CD8-positive, alpha-beta memory T cell (primary cell): Measurements from ENCODE around the gene PRKCB. TPM values are rescaled to one million over a fixed set of nuclear protein-coding genes. Genes with fewer than 3 reads are reported as not detected.

Experiments
- CTCF ChIA-PET: fragments of 350-600 bp; sonication (Branson Sonifier 250); formaldehyde crosslinking; loops from one replicate; lab custom pipeline; 2021; ENCODE audit warnings: antibody characterized with exemption; lab: Charles Lee
- POLR2A ChIA-PET: fragments of 350-600 bp; sonication (Branson Sonifier 250); formaldehyde crosslinking; loops from one replicate; lab custom pipeline; 2021; ENCODE audit warnings: antibody characterized with exemption; lab: Charles Lee
- DNase-seq, 5 donors: peaks; one replicate each; pipeline versions ENCODE4 v3.0.0 to v3.0.0-alpha.2; 2020 to 2022; ENCODE audit warnings: mixed read lengths in 1 of 5
- H3K27ac ChIP-seq: one replicate; pipeline ENCODE4 v1.7.0; 2013; ENCODE audit warnings: low read depth, mild to moderate bottlenecking, low read length, moderate library complexity
- H3K27me3 ChIP-seq: 2 replicates; pipeline ENCODE4 v1.7.0; 2013; ENCODE audit warnings: low read length, mild to moderate bottlenecking; ENCODE audit not compliant: insufficient read depth, poor library complexity, severe bottlenecking
- H3K36me3 ChIP-seq: 2 replicates; pipeline ENCODE4 v1.7.0; 2013; ENCODE audit warnings: mild to moderate bottlenecking, low read length, moderate library complexity; ENCODE audit not compliant: insufficient read depth
- H3K4me1 ChIP-seq: 2 replicates; pipeline ENCODE4 v1.7.0; 2013; ENCODE audit warnings: mild to moderate bottlenecking, low read length, moderate library complexity; ENCODE audit not compliant: insufficient read depth
- H3K4me3 ChIP-seq: 2 replicates; pipeline ENCODE4 v1.7.0; 2013; ENCODE audit warnings: mild to moderate bottlenecking, low read length
- H3K9me3 ChIP-seq: 2 replicates; pipeline ENCODE4 v1.7.0; 2013; ENCODE audit warnings: mild to moderate bottlenecking, low read length
- H3K27ac Mint-ChIP-seq, 8 donors: one replicate each; pipeline ENCODE4 v1.8.0; 2020 to 2021; ENCODE audit warnings: mixed read lengths in 8 of 8, mild to moderate bottlenecking in 6 of 8, inconsistent platforms in 3 of 8, moderate library complexity in 3 of 8
- H3K27me3 Mint-ChIP-seq, 2 donors: one replicate each; pipeline ENCODE4 v1.8.0; 2020 to 2021; ENCODE audit warnings: mixed read lengths in 2 of 2, mild to moderate bottlenecking in 1 of 2, moderate library complexity in 1 of 2
- H3K36me3 Mint-ChIP-seq, 3 donors: one replicate each; pipeline ENCODE4 v1.8.0; 2020 to 2021; ENCODE audit warnings: mixed read lengths in 3 of 3, inconsistent platforms in 1 of 3, mild to moderate bottlenecking in 1 of 3
- H3K4me1 Mint-ChIP-seq, 3 donors: one replicate each; pipeline ENCODE4 v1.8.0; 2020 to 2021; ENCODE audit warnings: mixed read lengths in 3 of 3, inconsistent platforms in 1 of 3, mild to moderate bottlenecking in 1 of 3
- H3K4me3 Mint-ChIP-seq, 7 donors: one replicate each; pipeline ENCODE4 v1.8.0; 2020 to 2021; ENCODE audit warnings: mixed read lengths in 7 of 7, mild to moderate bottlenecking in 6 of 7, moderate library complexity in 4 of 7, inconsistent platforms in 2 of 7
- H3K9me3 Mint-ChIP-seq, 5 donors: one replicate each; pipeline ENCODE4 v1.8.0; 2020 to 2022; ENCODE audit warnings: mixed read lengths in 5 of 5, mild to moderate bottlenecking in 3 of 5, moderate library complexity in 2 of 5, inconsistent platforms in 1 of 5
- polyA plus RNA-seq: library from polyadenylated mRNA; unstranded; fragments of 300-500 nt; fragmentation: Illumina TruSeq; gene quantifications from one replicate; pipeline ENCODE4 v1.2.3, GENCODE V29; 2021
- total RNA-seq, 2 experiments: library from RNA; stranded (reverse); gene quantifications; one replicate each; pipeline ENCODE4 v1.2.3, GENCODE V29; 2021

The PRKCB gene
- total and polyA plus RNA-seq, 3 experiments from 2014 or later, result 96.5 to 136 (median 98.2) TPM

DNA sequence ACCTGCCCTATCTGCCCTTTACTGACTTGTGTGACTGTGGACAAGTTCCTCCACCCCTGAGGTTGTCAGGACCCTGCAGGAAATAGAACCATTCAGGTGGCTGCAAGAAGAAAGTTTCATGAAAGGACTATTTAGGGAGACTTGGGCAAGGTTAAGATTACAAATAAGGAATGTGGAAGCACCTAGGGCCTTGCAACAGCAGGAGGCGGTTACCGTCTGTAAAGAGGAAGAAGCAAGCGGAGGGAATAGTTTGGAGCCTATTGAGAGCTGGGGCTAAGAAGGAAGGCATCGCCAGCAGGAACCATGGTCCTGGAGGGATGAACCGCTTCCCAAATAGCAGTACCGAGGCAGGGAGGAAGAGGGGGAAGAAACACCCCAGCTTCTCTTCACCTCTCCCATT lies 132.4 kb downstream of the PRKCB start:
- H3K4me1 Mint-ChIP-seq, result peaks cover 40 to 78% (median 74%) of the 10 kb centered on the region in 3 donors
- H3K27me3 Mint-ChIP-seq, result peaks cover 0 to 2% of the 10 kb centered on the region in 2 donors
- H3K4me3 Mint-ChIP-seq, result peak overlapping the region in 1 of 7 donors; percentile 37
- ChIA-PET CTCF (interaction anchor here (1.0 to 1.3 kb wide), 2 partner anchors 13 to 42 kb away, joined by 3 read pairs; no protein-coding TSS in a partner anchor), POLR2A (no interaction called here)
- H3K27ac Mint-ChIP-seq, result peak overlapping the region in 1 of 8 donors; percentile 31
- Histone ChIP-seq H3K36me3 (no peaks in the 10 kb centered on the region), H3K27me3 (no peaks in the 10 kb centered on the region), H3K4me1 (peaks cover 16% of the 10 kb centered on the region), H3K4me3 (no peak overlapping the region), H3K27ac (no peak overlapping the region), H3K9me3 (no peaks in the 10 kb centered on the region)
- DNase-seq, result no peak
- H3K9me3 Mint-ChIP-seq, result no peaks in the 10 kb centered on the region
- peaks cover 11 to 41% (median 21%) of the 10 kb centered on the region in 3 donors for H3K36me3 Mint-ChIP-seq

DNA sequence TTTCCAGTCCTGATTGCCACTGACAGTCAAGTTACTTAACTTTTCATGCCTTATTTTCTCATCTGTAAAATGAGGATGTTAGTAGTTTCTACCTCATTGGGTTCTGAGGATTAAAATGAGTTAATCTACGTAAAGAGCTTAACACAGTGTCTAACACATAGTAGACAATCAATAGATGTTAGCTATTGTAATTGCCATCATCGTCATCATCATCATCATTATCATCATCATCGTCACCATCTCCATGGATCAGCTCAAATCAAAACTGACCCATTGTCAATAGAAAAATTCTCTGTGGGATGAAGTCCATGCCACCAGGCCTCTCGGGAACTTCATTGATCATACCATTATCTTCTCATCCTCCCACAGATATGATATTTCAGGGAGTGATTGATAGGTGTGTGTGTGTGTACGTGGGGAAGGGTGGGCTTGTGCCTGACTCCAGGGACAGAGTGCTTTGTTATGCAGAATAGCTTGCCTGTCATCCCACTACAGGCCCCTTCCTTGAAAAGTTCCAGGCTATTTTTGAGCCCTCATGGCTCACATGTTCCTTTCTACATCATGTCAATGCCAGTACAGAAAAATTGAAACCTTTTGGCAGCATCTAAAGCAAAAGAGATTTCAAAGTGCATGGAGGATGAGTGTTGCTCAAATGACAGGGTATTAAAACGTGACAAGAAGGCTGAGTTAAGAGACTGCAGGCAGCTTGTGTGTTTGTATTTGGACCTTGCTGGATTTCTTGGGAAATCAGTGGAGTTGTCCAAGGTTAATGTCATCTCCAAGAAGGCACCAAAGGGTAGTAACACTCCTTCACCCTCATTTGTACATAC lies 133.9 kb downstream of the PRKCB start:
- Mint-ChIP-seq H3K9me3 (no peaks in the 10 kb centered on the region), H3K4me3 (no peak overlapping the region), H3K27me3 (peaks cover 0 to 4% of the 10 kb centered on the region in 2 donors), H3K36me3 (peaks cover 11 to 42% (median 15%) of the 10 kb centered on the region in 3 donors), H3K27ac (no peak overlapping the region), H3K4me1 (peaks cover 50 to 86% (median 77%) of the 10 kb centered on the region in 3 donors)
- no peak overlapping the region for H3K27ac ChIP-seq
- H3K27me3 ChIP-seq, result no peaks in the 10 kb centered on the region
- no peaks in the 10 kb centered on the region for H3K9me3 ChIP-seq
- H3K4me1 ChIP-seq, result peaks cover 17% of the 10 kb centered on the region
- H3K36me3 ChIP-seq, result no peaks in the 10 kb centered on the region
- DNase-seq, result no peak
- CTCF ChIA-PET, result no interaction called here
- no peak overlapping the region for H3K4me3 ChIP-seq
- POLR2A ChIA-PET, result no interaction called here

DNA sequence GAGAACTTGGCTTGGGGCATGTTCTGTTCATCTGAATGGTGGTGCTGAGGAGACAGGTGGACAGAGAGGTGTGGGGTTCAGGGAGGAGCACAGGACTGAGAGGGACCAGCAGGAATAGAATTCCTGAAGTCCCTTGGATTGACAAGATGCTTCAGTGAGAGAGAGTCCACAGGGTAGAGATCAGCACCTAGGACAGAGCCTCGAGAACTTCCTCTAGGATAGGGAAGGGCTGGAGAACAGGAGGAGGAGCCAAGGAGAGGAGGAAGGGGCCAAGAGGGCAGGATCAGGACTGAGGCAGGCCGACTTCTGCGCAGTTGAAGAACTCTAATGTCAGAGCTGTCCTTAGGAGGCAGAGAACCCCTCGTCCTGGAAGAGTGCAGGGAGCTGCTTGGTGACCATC lies 138.4 kb downstream of the PRKCB start:
- H3K4me3 Mint-ChIP-seq, result peak overlapping the region in 1 of 7 donors; percentile 6

DNA sequence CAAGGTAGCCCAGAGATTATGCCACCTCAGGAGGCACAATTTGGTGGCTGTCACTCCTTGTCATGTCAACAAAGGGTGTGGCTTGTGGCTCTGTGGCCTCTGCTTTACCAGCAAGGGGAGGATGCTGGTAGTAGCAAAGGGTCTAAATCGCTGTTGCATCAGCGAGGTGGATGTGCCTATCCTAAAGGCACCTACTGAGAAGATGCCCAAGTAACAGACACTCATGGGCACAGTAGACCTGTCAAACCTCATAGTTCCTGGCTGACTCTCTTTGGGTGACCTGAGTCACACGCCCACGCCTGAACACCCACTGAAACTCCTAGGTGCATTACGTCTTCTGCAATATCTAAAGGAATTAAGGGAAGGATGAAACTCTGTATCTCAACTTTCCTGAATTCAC lies 139.5 kb downstream of the PRKCB start:
- no peak for DNase-seq
- Histone ChIP-seq H3K9me3 (no peaks in the 10 kb centered on the region), H3K27me3 (no peaks in the 10 kb centered on the region), H3K36me3 (no peaks in the 10 kb centered on the region), H3K27ac (no peak overlapping the region), H3K4me3 (no peak overlapping the region), H3K4me1 (peaks cover 12% of the 10 kb centered on the region)
- Mint-ChIP-seq H3K36me3 (peaks cover 0 to 17% (median 4%) of the 10 kb centered on the region in 3 donors), H3K27ac (no peak overlapping the region), H3K4me1 (peaks cover 63 to 88% (median 67%) of the 10 kb centered on the region in 3 donors), H3K27me3 (peaks cover 0 to 2% of the 10 kb centered on the region in 2 donors), H3K9me3 (no peaks in the 10 kb centered on the region), H3K4me3 (peak overlapping the region in 1 of 7 donors; percentile 25)
- POLR2A ChIA-PET, result interaction anchor here (0.6 kb wide), 1 partner anchor 28 kb away, joined by 8 read pairs; no protein-coding TSS in a partner anchor
- CTCF ChIA-PET, result no interaction called here

More for the DNA sequence above, 138.4 kb downstream of the PRKCB start:
- Mint-ChIP-seq H3K4me1 (peaks cover 65 to 88% (median 69%) of the 10 kb centered on the region in 3 donors), H3K27me3 (peaks cover 0 to 2% of the 10 kb centered on the region in 2 donors), H3K9me3 (no peaks in the 10 kb centered on the region), H3K27ac (peak overlapping the region in 4 of 8 donors; percentile 43 to 73 (median 67)), H3K36me3 (peaks cover 0 to 22% (median 8%) of the 10 kb centered on the region in 3 donors)
- no peaks in the 10 kb centered on the region for H3K9me3 ChIP-seq
- H3K36me3 ChIP-seq, result no peaks in the 10 kb centered on the region
- H3K4me3 ChIP-seq, result no peak overlapping the region
- CTCF ChIA-PET, result no interaction called here
- POLR2A ChIA-PET, result no interaction called here
- H3K27ac ChIP-seq, result no peak overlapping the region
- no peaks in the 10 kb centered on the region for H3K27me3 ChIP-seq
- H3K4me1 ChIP-seq, result peaks cover 12% of the 10 kb centered on the region
- no peak for DNase-seq

DNA sequence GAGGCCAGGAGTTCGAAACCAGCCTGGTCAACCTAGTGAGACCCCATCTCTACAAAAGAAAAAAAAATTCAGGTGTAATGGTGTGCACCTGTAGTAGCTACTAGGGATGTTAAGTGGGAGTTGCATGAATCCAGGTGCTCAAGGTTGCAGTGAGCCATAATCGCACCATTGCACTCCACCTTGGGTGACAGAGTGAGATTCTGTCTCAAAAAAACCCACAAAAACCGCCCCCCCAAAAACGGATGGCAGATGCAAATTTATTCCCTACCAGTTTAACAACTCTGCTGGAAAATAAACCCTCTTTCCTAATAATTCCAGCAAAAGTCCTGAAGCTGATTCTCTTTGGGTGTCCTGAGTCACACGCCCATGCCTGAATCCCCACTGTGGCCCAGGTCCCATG lies 140.3 kb downstream of the PRKCB start:
- H3K27ac ChIP-seq, result no peak overlapping the region
- Mint-ChIP-seq H3K36me3 (peaks cover 0 to 13% (median 2%) of the 10 kb centered on the region in 3 donors), H3K4me3 (peak overlapping the region in 1 of 7 donors; percentile 15), H3K27me3 (peaks cover 0 to 2% of the 10 kb centered on the region in 2 donors), H3K4me1 (peaks cover 65 to 87% (median 75%) of the 10 kb centered on the region in 3 donors), H3K27ac (peak overlapping the region in 1 of 8 donors; percentile 29), H3K9me3 (no peaks in the 10 kb centered on the region)
- peaks cover 12% of the 10 kb centered on the region for H3K4me1 ChIP-seq
- no peaks in the 10 kb centered on the region for H3K9me3 ChIP-seq
- H3K4me3 ChIP-seq, result no peak overlapping the region
- no peaks in the 10 kb centered on the region for H3K36me3 ChIP-seq
- DNase-seq, result no peak
- ChIA-PET POLR2A (no interaction called here), CTCF (no interaction called here)
- H3K27me3 ChIP-seq, result no peaks in the 10 kb centered on the region

DNA sequence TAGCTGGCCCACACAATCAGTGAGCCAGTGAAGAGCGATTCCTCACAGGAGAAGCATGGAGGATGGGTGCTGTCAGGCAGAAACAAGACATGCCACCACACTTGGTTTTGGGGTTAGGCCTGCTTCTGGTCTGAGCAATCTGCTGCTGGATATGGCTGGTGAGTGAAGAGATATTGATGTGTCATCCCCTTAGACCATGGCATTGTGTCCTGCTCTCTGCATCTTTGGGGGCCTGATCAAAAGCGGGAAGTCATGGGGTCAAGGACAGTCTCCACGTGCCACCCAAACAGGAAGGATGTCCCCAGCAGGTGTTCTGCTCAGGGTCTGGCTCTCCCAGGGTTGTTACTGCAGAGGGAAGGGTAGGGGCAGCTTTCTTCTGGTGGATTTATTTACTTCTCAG lies 140.7 kb downstream of the PRKCB start:
- no peak for DNase-seq
- H3K27me3 Mint-ChIP-seq, result peaks cover 0 to 2% of the 10 kb centered on the region in 2 donors
- H3K4me3 Mint-ChIP-seq, result peak overlapping the region in 2 of 7 donors; percentile 15 to 39
- Histone ChIP-seq H3K36me3 (no peaks in the 10 kb centered on the region), H3K27me3 (no peaks in the 10 kb centered on the region), H3K4me1 (peaks cover 12% of the 10 kb centered on the region), H3K27ac (no peak overlapping the region), H3K9me3 (no peaks in the 10 kb centered on the region), H3K4me3 (no peak overlapping the region)
- peak overlapping the region in 6 of 8 donors; percentile 29 to 83 (median 42) for H3K27ac Mint-ChIP-seq
- H3K9me3 Mint-ChIP-seq, result no peaks in the 10 kb centered on the region
- POLR2A ChIA-PET, result no interaction called here
- CTCF ChIA-PET, result interaction anchor here (3.1 kb wide), 1 partner anchor 34 kb away, joined by 13 read pairs; no protein-coding TSS in a partner anchor
- H3K4me1 Mint-ChIP-seq, result peaks cover 62 to 82% (median 75%) of the 10 kb centered on the region in 3 donors
- peaks cover 0 to 13% (median 2%) of the 10 kb centered on the region in 3 donors for H3K36me3 Mint-ChIP-seq

DNA sequence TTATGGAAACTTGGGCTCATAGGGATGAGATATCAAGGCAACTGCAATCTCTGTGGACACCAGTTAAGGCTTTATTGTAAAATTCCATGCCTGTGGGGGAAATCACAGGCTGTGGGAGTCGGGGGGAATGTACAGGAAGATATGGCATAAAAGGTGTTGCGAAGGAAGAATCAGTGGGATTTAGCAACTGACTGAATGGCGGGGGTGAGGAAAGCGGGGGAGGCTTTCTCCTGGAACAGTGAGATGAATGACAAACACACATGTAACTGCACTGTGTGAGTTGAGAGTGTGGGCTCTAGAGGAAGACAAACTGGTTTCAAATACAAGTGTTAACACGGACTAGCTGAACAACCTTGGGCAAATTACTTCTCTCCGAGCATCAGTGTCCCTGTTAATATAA lies 143.7 kb downstream of the PRKCB start:
- no peak overlapping the region for H3K4me3 ChIP-seq
- H3K9me3 ChIP-seq, result no peaks in the 10 kb centered on the region
- no peaks in the 10 kb centered on the region for H3K36me3 ChIP-seq
- Mint-ChIP-seq H3K9me3 (no peaks in the 10 kb centered on the region), H3K4me3 (no peak overlapping the region), H3K36me3 (peaks cover 0 to 10% (median 7%) of the 10 kb centered on the region in 3 donors), H3K27ac (peak overlapping the region in 4 of 8 donors; percentile 1 to 64 (median 60)), H3K27me3 (no peaks in the 10 kb centered on the region), H3K4me1 (peaks cover 55 to 79% (median 66%) of the 10 kb centered on the region in 3 donors)
- POLR2A ChIA-PET, result no interaction called here
- no peak overlapping the region for H3K27ac ChIP-seq
- DNase-seq, result no peak
- CTCF ChIA-PET, result interaction anchor here (3.1 kb wide), 1 partner anchor 31 kb away, joined by 13 read pairs; no protein-coding TSS in a partner anchor
- H3K27me3 ChIP-seq, result no peaks in the 10 kb centered on the region
- H3K4me1 ChIP-seq, result peaks cover 12% of the 10 kb centered on the region

DNA sequence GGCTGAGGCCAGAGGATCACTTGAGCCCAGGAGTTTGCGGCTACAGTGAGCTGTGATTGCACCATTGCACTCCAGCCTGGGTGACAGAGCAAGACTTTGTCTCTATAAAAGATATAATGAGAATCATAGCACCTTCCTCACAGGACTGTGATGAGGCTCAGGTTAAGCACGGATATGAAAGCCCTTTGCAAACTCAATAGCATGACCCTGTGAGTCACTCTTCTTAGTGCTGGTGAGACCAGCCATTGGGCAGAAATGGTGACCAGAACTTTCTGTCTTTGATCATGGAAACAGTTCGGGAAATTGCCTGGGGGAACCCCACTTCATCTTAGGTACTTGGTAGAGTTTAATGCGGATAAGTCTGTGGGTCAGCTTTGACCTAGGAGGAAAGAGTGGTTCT lies 144.2 kb downstream of the PRKCB start:
- Mint-ChIP-seq H3K9me3 (no peaks in the 10 kb centered on the region), H3K36me3 (peaks cover 0 to 11% (median 10%) of the 10 kb centered on the region in 3 donors), H3K4me3 (no peak overlapping the region), H3K27ac (peak overlapping the region in 3 of 8 donors; percentile 56 to 60 (median 58)), H3K4me1 (peaks cover 53 to 76% (median 63%) of the 10 kb centered on the region in 3 donors), H3K27me3 (no peaks in the 10 kb centered on the region)
- ChIA-PET CTCF (no interaction called here), POLR2A (no interaction called here)
- Histone ChIP-seq H3K4me3 (no peak overlapping the region), H3K36me3 (no peaks in the 10 kb centered on the region), H3K9me3 (no peaks in the 10 kb centered on the region), H3K27ac (no peak overlapping the region), H3K4me1 (peaks cover 8% of the 10 kb centered on the region), H3K27me3 (no peaks in the 10 kb centered on the region)
- no peak for DNase-seq
